ENCODE data around the gene RNF8.
"Not testable (repeated sequence)": the region's sequence is repeated elsewhere in the genome, so short reads cannot be mapped to it uniquely, and the experiment has no call there.

RNF8 gene

GRCh38 chr6:37392821-37393220 lies 39.0 kb downstream of the RNF8 start:
- no peak overlapping the region for H3K4me3 ChIP-seq (ENCODE audit: low read length)
- H3K36me3 ChIP-seq (ENCODE audit: control insufficient read depth, insufficient read depth, low read length), result no peaks in the 10 kb centered on the region
- H3K4me1 ChIP-seq (ENCODE audit: control insufficient read depth, insufficient read depth, low read length), result peaks cover 20% of the 10 kb centered on the region
- no peaks in the 10 kb centered on the region for H3K27me3 ChIP-seq (ENCODE audit: control insufficient read depth, insufficient read depth, low read length)
- no peak overlapping the region for H3K9ac ChIP-seq (ENCODE audit: low read length)
- H3K9me3 ChIP-seq (ENCODE audit: control insufficient read depth, low read length), result no peaks in the 10 kb centered on the region

DNA sequence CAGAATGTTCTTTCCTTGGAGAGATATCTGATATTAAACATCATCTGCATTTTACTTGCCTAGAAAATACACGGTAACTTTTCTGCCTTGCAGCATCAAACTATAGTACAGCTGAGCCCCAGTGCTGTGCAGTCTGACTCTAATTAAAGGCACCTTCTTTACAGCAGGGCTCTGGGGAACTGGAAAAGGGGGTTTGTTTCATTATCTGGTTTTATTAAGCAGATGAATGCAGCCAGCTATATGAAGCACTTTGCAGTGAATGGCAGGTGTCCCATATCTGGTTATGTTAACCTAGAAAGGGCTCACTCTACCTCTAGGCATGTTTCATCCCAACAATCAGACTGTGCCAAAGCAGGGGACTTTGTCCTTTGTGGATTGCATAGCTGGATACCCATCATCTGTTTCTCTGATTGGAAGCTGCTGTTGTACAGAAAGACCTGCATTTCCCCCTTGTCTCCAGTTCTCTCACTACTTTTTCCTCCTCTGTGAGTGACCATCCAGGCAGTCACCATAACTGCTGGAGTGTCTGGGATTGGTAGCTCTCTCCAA lies 39.7 kb downstream of the RNF8 start:
- no peaks in the 10 kb centered on the region for H3K36me3 ChIP-seq (ENCODE audit: control insufficient read depth, insufficient read depth, low read length)
- no peaks in the 10 kb centered on the region for H3K27me3 ChIP-seq (ENCODE audit: control insufficient read depth, insufficient read depth, low read length)
- no peak overlapping the region for H3K9ac ChIP-seq (ENCODE audit: low read length)

GRCh38 chr6:37396571-37397180 lies 42.9 kb downstream of the RNF8 start:
- no peak overlapping the region for H3K4me3 ChIP-seq (ENCODE audit: low read length)
- no peaks in the 10 kb centered on the region for H3K4me1 ChIP-seq (ENCODE audit: control insufficient read depth, insufficient read depth, low read length)
- H3K9me3 ChIP-seq (ENCODE audit: control insufficient read depth, low read length), result no peaks in the 10 kb centered on the region
- H3K36me3 ChIP-seq (ENCODE audit: control insufficient read depth, insufficient read depth, low read length), result no peaks in the 10 kb centered on the region
- no peaks in the 10 kb centered on the region for H3K27me3 ChIP-seq (ENCODE audit: control insufficient read depth, insufficient read depth, low read length)
- H3K9ac ChIP-seq (ENCODE audit: low read length), result no peak overlapping the region

More for the DNA sequence above, 39.7 kb downstream of the RNF8 start:
- Histone ChIP-seq H3K9me3 (ENCODE audit: control insufficient read depth, low read length) (no peaks in the 10 kb centered on the region), H3K4me1 (ENCODE audit: control insufficient read depth, insufficient read depth, low read length) (peaks cover 20% of the 10 kb centered on the region), H3K4me3 (ENCODE audit: low read length) (no peak overlapping the region)

DNA sequence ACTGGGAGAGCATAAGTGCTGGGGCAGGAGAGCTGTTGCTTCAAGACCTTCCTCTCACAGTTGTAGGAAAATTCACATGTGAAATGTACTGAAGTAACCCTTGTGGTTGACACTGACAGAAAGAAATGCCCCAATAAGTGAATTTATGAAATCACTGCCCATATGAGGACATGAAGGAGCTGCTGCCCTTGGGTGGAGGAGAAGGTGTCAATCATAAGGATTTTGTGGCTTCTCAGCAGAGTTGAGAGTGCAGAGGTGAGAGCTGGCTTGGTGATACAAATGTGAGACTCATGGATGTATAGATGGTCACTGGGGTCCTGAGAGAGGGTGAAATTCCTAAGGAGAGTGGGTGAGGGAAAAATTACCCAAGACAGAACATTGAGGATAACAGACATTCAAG lies 45.3 kb downstream of the RNF8 start:
- H3K4me3 ChIP-seq (ENCODE audit: low read length), result no peak overlapping the region
- H3K36me3 ChIP-seq (ENCODE audit: control insufficient read depth, insufficient read depth, low read length), result no peaks in the 10 kb centered on the region
- H3K4me1 ChIP-seq (ENCODE audit: control insufficient read depth, insufficient read depth, low read length), result no peaks in the 10 kb centered on the region
- no peaks in the 10 kb centered on the region for H3K27me3 ChIP-seq (ENCODE audit: control insufficient read depth, insufficient read depth, low read length)
- H3K9ac ChIP-seq (ENCODE audit: low read length), result no peak overlapping the region
- H3K9me3 ChIP-seq (ENCODE audit: control insufficient read depth, low read length), result no peaks in the 10 kb centered on the region

DNA sequence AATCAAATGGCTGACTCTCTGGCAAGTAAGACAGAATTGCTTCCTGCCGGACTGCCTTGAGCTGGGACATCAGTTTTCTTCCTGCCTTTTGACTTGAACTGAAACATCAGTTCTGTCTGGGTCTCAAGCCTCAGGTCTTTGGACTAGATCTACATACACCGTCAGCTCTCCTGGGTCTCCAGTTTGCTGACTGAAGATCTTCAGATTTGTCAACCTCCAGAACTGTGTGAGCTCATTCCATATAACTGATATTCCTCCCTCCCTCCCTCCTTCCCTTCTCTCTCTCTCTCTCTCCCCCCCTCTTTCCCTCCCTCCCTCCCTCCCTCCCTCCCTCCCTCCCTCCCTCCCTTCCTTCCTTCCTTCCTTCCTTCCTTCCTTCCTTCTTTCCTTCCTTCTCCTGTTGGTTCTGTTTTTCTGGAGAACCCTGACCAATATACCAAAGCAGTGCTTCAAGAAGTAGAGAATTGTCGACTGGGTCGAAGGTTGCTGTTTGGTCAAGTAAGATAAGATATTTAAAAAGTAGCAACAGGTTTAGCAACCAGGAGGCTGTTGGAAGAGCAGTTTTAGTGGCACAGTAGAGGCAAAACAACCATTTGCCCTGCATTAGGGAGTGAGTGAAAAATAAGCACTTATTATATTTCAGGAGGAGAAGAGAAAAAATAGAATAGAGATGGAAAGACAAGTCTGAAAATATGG lies 46.2 kb downstream of the RNF8 start:
- H3K9me3 ChIP-seq (ENCODE audit: control insufficient read depth, low read length), result no peaks in the 10 kb centered on the region
- H3K4me1 ChIP-seq (ENCODE audit: control insufficient read depth, insufficient read depth, low read length), result no peaks in the 10 kb centered on the region
- no peak overlapping the region for H3K9ac ChIP-seq (ENCODE audit: low read length)
- H3K27me3 ChIP-seq (ENCODE audit: control insufficient read depth, insufficient read depth, low read length), result no peaks in the 10 kb centered on the region
- no peak overlapping the region for H3K4me3 ChIP-seq (ENCODE audit: low read length)
- no peaks in the 10 kb centered on the region for H3K36me3 ChIP-seq (ENCODE audit: control insufficient read depth, insufficient read depth, low read length)

DNA sequence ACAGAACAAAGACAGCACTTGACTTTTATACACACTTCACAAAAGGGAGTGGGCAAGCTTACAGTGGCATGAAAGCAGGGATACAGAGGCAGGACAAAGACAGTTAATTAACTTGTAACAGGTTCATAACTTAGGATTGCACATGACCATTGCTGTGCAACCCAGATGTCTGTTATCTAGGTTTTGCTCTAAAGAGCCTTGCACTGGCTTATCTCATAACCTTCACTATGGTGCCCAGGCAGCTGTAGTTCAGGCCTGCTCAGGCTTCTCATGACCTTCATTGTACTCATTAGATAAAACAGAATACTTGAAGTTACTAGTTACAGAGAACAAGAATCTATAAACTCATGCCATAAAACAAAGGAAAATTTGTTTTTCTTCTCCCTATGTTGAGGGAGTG lies 47.9 kb downstream of the RNF8 start:
- H3K4me1 ChIP-seq (ENCODE audit: control insufficient read depth, insufficient read depth, low read length); H3K27me3 ChIP-seq (ENCODE audit: control insufficient read depth, insufficient read depth, low read length); H3K36me3 ChIP-seq (ENCODE audit: control insufficient read depth, insufficient read depth, low read length); H3K4me3 ChIP-seq (ENCODE audit: low read length); H3K9ac ChIP-seq (ENCODE audit: low read length); H3K9me3 ChIP-seq (ENCODE audit: control insufficient read depth, low read length): not testable (repeated sequence)

GRCh38 chr6:37406726-37407341 lies 53.1 kb downstream of the RNF8 start:
- H3K9me3 ChIP-seq (ENCODE audit: control insufficient read depth, low read length), result no peaks in the 10 kb centered on the region

GRCh38 chr6:37407948-37408347 lies 54.2 kb downstream of the RNF8 start:
- Histone ChIP-seq H3K36me3 (ENCODE audit: control insufficient read depth, insufficient read depth, low read length) (no peaks in the 10 kb centered on the region), H3K4me3 (ENCODE audit: low read length) (no peak overlapping the region), H3K9me3 (ENCODE audit: control insufficient read depth, low read length) (no peaks in the 10 kb centered on the region), H3K9ac (ENCODE audit: low read length) (no peak overlapping the region), H3K27me3 (ENCODE audit: control insufficient read depth, insufficient read depth, low read length) (no peaks in the 10 kb centered on the region), H3K4me1 (ENCODE audit: control insufficient read depth, insufficient read depth, low read length) (no peaks in the 10 kb centered on the region)

More at GRCh38 chr6:37406726-37407341, 53.1 kb downstream of the RNF8 start:
- Histone ChIP-seq H3K4me3 (ENCODE audit: low read length) (no peak overlapping the region), H3K4me1 (ENCODE audit: control insufficient read depth, insufficient read depth, low read length) (no peaks in the 10 kb centered on the region), H3K36me3 (ENCODE audit: control insufficient read depth, insufficient read depth, low read length) (no peaks in the 10 kb centered on the region), H3K27me3 (ENCODE audit: control insufficient read depth, insufficient read depth, low read length) (no peaks in the 10 kb centered on the region), H3K9ac (ENCODE audit: low read length) (no peak overlapping the region)

- Histone ChIP-seq H3K4me1 (ENCODE audit: control insufficient read depth, insufficient read depth, low read length) (no peaks in the 10 kb centered on the region), H3K9ac (ENCODE audit: low read length) (no peak overlapping the region), H3K36me3 (ENCODE audit: control insufficient read depth, insufficient read depth, low read length) (no peaks in the 10 kb centered on the region), H3K27me3 (ENCODE audit: control insufficient read depth, insufficient read depth, low read length) (no peaks in the 10 kb centered on the region), H3K4me3 (ENCODE audit: low read length) (no peak overlapping the region), H3K9me3 (ENCODE audit: control insufficient read depth, low read length) (no peaks in the 10 kb centered on the region)
Observed at GRCh38 chr6:37409501-37409900, 55.7 kb downstream of the RNF8 start.

- H3K4me3 ChIP-seq (ENCODE audit: low read length), result no peak overlapping the region
- no peak overlapping the region for H3K9ac ChIP-seq (ENCODE audit: low read length)
- H3K9me3 ChIP-seq (ENCODE audit: control insufficient read depth, low read length), result no peaks in the 10 kb centered on the region
- no peaks in the 10 kb centered on the region for H3K4me1 ChIP-seq (ENCODE audit: control insufficient read depth, insufficient read depth, low read length)
- no peaks in the 10 kb centered on the region for H3K27me3 ChIP-seq (ENCODE audit: control insufficient read depth, insufficient read depth, low read length)
- no peaks in the 10 kb centered on the region for H3K36me3 ChIP-seq (ENCODE audit: control insufficient read depth, insufficient read depth, low read length)
Observed at GRCh38 chr6:37417393-37417792, 63.6 kb downstream of the RNF8 start.

GRCh38 chr6:37418722-37419121 lies 64.9 kb downstream of the RNF8 start:
- no peaks in the 10 kb centered on the region for H3K4me1 ChIP-seq (ENCODE audit: control insufficient read depth, insufficient read depth, low read length)

More at GRCh38 chr6:37418722-37419121, 64.9 kb downstream of the RNF8 start:
- no peak overlapping the region for H3K4me3 ChIP-seq (ENCODE audit: low read length)
- H3K9ac ChIP-seq (ENCODE audit: low read length), result no peak overlapping the region
- no peaks in the 10 kb centered on the region for H3K9me3 ChIP-seq (ENCODE audit: control insufficient read depth, low read length)
- no peaks in the 10 kb centered on the region for H3K36me3 ChIP-seq (ENCODE audit: control insufficient read depth, insufficient read depth, low read length)
- H3K27me3 ChIP-seq (ENCODE audit: control insufficient read depth, insufficient read depth, low read length), result no peaks in the 10 kb centered on the region

Data from mucosa of stomach (tissue), 1 donor.